ENCODE data around the gene NUDT15.
"Not testable (repeated sequence)": the region's sequence is repeated elsewhere in the genome, so short reads cannot be mapped to it uniquely, and the experiment has no call there.

NUDT15 gene

DNA sequence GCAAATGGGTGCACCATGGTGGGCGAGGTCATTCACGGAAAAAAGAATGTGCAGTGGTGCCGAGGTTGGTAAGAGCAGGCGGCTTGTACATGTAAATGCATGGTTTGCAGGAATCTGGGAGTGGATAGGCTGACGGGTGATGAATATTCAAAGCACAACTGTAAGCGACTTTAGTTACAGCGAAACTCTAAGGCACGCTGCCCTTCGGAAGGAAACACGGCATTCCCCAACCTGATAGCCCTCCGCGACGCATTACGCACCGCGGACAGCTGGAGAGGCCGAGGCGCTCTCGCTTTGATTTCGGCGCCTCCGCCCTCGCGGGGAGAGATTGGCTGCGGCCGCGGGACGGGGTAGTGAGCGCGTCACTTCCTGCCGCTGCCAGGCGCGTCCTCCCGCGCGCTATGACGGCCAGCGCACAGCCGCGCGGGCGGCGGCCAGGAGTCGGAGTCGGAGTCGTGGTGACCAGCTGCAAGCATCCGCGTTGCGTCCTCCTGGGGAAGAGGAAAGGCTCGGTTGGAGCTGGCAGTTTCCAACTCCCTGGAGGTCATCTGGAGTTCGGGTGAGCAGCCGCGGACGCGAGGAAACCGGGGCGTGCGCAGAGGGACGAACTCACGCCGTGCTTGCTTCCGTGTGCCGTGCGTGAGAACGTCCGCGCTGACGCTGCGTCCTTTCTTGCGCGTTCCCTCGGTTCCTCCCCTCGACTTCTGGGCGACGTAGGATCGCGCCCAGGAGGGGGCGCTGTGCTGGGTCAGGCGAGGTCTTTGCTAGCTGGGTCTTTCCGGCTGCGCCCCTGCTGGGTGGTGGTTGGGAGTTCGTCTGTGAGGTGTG is at the start of gene NUDT15:
Gene NUDT15, plus strand, starts transcription at position 381 of the 828 bp plus-strand sequence. Its CDS starts 21 bp downstream, at position 402.
- peak; percentile 84 for DNase-seq

DNA sequence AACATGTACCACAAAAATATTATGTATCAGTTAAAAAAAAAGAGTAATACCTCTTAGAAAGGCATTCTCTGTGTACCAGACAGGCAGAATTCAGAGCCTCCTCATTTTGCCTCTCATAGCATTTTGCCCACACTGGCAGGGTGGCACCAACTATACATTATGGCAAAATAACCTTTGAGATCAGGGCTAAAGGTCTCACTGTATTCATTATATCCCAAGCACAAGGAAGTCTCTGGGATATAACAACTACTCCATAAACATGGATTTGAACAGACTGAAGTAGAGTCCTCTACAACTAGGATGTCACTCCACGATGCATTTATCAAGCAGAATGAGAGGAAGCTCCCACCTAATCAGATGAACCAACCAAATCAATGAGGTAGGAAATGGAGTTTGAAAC is 47.1 kb upstream of the NUDT15 start:
- no peak for DNase-seq

DNA sequence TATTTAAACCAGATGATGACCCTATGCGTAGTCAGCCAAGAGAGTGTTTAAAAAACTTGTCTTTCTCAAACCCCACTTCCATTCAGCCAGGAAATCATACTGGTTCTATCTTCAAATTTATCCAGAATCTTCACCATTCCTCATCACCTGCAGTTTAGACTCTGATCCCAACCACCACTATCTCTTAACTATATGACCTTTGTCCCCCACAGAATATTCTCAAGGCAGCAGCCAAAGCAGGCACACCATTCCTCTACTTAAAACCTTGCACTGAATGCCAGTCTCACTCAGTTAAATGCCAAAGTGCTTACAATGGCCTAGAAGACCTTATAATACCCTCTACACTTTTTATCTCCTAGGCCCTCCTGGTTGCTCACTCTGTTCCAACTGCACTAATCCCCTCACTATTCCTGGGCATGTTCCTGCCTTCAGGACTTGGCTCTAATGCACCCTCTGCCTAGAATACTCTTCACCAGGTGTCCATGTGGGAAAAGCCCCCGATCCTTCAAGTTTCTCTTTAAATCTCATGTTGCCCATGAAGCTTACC is 46.5 kb upstream of the NUDT15 start:
- DNase-seq = no peak

DNA sequence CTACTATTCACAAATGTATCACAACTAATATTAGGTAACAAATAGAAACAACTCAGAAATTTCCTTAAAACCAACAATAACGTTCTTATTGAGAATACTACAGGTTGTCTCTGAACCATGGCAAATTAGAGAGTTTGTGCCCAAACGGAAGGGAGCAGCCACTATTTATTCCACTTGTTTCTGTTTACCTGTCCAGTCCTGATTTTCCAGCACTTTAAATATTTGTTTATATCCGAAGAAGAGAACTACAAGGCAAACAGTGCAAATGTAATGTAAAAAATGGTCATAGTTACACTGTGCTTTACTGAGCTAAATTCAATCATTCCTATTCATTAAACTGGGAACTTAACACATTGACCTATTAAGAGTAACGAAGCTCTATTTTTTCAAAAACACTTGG is 45.7 kb upstream of the NUDT15 start:
- no peak for DNase-seq

DNA sequence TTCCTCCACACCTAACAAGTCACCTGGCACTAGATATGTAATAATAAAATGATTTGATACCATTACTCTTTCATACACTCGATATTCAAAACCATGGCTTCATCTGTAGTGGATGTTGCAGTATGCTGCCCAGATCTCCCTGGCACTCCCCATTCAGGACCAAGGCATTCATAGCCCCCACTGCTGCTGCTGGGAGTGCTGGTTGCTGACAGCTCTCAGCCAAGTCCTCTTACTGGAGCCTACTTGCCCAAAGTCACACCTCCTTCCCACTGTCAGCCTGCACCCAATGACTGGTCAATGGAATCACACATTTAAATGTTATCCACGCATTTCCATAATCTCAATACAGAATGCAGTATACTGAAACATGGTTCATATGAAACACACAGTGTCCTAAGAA is 40.1 kb upstream of the NUDT15 start:
- no peak for DNase-seq

DNA sequence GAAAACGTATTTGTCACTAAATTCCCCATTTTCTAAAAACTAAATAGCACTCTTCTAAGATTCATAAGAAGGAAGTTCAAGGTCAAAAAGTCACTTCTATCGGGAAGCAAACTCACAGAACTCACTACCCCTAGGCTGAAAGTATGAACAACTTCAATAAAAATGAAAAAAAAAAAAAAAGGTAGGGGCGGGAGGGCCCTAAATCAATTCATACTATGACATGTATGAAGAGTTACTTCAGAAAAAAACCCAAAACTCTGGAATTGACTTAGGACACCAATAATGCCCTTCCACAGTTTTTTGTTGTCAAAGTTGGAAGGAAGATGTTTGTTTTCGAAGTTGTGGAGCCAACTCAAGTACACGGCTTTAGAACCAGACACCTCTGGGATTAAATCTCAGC is 37.6 kb upstream of the NUDT15 start:
- DNase-seq = no peak

DNA sequence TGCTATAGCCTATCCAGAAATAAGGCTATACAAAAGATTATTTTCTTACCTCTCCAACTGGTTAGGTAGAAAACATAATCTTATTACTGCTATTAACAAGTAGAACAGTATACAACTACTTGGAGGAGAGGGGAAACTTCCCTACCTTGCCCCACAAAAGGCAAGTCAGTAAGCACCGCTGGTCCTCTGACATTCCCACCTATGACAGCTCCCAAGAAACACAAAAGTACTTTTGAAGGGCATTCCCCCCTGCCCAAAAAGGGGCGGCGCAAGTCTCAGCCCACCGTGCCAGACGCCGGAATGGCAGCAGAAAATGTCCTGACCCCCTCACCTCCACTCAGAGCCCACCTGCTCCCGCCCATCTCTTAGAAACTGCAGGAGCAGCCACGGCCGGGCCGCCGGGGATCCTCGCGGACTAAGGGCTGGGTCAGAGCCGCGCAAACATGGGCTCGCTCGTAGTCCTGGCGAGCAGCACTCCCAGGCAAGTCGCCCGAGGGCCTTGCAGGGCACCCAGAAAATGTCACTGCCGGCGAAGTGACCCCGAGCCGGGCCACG is 36.9 kb upstream of the NUDT15 start:
- no peak for DNase-seq

DNA sequence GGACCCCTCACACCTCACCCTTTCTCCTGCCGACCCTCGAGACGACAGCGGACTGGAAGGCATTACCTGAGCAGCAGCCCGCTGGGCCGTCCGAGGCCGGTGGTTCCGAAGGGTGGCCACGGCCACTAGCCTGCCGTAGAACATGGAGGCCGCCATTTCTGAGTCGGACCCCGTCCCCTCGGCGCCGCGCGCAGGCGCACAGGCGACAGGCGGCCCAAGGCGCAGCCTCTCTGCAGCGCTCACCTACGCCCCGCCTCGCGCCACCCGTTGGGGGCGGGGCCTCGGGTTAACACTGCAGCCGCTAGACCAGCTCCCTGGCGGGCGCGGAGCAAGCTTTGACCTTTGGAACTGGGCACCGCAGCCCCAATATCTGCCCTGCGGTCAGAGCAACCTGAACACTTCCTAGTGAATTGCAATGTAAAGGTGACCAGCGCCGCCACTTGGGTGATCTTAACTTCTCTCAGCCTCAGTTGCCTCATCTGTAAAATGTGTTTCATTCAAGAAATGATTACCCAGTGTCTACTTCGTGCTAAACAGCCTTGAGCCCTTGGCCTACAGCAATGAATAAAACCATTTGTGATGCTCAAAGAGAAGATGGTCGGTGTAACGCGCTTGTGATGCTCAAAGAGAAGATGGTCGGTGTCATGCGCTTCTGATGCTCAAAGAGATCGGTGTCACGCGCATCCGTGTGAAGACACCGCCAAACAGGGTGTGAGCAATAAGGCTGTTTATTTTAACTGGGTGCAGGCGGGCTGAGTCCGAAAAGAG is 36.2 kb upstream of the NUDT15 start, which contains the start of gene SUCLA2:
Gene SUCLA2, minus strand, starts transcription at position 160 of the 768 bp plus-strand sequence. Its CDS starts 4 bp downstream, at position 156.
- DNase-seq = peak; percentile 45

DNA sequence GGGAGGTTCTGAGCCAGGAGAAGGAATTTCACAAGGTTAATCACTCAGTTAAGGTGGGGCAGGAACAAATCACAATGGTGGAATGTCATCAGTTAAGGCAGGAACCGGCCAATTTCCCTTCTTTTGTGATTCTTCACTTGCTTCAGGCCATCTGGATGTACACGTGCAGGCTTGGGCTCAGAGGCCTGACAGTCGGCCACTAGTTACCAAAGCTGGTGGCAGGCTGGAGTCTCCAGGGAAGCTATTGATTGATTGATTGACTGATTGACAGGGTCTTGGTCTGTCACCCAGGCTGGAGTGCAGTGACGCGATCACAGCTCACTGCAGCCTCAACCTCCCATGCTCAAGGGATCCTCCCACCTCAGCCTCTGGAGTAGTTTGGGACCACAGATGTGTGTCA is 35.5 kb upstream of the NUDT15 start:
- not testable (repeated sequence) for DNase-seq

DNA sequence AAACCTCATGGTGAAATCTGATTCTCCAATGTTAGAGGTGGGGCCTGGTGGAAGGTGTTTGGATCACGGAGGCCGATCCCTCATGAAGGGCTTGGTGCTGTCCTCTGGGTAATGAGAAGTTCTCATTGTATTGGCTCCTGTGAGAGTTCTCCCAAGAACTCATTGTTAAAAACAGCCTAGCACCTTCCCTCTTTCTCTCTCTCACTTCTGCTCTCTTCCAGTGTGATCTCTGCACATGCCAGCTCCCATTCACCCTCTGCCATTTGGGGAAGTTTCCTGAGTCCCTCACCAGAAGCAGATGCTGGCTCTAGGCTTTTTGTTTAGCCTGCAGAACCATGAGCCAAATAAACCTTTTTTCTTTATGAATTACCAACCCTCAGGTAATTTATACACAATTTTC is 33.3 kb upstream of the NUDT15 start:
- DNase-seq = no peak

DNA sequence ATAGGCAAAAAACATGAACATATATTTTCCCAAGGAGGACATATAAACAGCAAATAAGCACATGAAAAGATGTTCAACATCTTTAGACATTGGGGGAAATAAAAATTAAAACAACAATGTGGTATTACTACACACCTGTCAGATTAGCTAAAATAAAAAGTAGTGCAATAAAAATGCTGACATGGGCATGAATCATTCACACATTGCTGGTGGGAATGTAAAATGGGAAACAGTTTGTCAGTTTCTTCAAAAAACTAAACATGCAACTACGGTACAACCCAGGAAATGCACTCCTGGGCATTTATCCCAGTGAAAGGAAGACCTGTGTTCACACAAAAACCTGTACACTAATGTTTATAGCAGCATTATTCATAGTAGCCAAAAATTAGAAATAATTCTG is 31.1 kb upstream of the NUDT15 start:
- DNase-seq = no peak

DNA sequence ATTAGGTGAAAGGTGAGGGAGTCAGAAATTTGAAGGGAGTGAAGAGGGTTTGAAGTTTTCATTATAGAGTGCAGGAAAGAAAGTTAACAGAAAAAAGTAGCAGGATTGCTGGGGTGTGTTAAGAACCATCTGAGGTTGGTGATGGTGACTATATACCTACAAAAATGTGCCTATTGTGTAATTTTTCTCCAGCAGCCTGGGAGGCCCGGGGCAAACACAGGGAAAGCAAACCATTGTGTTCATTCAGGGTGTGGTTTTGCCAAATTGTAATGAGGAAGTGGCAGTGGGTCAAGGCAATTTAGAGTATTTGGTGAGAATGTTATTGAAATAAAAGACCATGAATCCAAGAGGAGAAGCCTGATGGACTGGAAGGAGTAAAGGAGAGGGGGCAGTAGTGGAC is 28.2 kb upstream of the NUDT15 start:
- DNase-seq = no peak

DNA sequence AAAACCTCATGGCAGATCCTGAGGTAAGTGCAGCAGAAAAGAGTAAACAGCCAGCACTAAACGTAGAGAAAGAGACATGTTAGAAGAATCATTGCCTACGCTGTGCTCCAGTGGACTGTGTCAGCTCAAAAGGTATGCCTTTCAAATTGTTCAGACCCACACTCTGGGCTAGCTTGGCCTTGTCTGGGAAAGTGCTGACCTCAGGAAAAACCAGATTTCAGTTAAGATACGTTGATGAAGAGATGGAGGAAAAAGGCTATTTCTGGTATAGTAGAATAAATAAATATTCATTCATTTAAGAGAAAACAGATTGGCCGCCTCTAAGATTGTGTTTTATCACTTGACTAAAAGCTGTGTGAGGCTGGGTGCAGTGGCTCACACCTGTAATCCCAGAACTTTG is 26.8 kb upstream of the NUDT15 start:
- no peak for DNase-seq

DNA sequence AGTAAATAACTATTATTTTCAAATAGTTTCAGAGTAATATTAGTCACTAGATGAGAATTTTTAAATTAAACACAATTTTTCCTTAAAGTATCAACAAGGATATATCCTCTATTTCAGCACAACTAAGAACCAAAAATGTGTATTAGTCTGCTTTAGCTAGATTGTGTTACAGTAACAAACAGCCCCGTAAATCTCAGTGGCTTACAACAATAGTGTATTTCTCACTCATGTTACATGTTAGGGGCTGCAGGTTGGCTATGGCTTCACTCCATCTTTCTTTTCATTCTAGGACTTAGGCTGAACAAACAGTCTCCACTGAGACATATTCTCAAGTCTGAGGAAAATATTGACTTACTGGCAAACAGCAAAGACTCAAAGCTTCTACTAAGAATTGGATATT is 24.9 kb upstream of the NUDT15 start:
- no peak for DNase-seq

DNA sequence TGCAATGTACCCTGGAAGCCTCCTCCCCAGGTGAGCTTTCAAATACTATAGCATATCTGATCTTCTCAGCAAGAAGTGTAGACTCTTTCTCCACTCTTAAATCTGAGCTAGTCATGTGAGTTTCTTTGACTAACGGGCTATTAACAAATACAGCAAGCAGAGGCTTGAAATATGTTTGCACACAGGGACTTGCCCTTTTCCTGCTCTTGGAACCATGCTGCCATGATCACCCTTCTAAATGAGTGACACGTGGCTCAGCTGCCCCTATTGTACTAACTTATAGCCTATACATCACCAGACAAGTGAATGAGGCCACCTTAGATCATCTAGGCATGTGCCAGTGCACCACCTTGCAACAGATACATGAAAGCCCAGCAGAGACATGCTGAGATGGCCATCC is 23.2 kb upstream of the NUDT15 start:
- DNase-seq = no peak

DNA sequence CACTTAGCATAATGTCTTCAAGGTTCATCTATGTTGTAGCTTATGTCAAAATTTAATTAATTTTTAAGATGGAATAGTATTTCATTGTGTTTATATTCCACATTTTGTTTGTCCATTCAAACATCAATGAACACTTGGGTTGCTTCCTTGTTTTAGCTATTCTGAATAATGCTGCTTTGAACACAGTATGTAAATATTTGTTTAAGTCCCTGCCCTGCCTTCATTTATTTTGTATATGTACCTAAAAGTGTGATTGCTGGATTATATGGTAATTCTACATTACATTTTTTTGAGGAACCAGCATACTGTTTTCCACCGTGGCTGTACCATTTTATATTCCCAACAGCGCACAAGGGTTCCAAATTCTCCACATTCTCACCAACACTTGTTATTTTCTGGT is 18.9 kb upstream of the NUDT15 start:
- no peak for DNase-seq

DNA sequence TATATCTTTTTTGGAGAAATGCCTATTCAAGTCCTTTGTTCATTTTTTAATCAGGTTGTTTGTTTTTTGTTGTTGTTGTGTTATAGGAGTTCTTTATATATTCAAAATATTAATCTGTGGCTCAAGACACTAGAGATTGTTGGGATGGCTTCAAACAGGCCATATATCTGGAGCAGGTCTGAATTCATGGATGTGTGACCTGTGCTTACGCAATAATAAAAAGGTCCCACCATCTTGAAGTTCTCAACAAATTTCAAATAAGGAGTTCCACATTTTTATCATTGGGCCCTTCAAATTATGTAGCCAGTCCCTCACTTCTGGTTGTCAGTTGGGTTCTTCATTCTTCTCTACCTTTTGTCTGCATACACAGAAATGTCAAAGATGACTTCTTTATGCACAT is 17.7 kb upstream of the NUDT15 start:
- no peak for DNase-seq

DNA sequence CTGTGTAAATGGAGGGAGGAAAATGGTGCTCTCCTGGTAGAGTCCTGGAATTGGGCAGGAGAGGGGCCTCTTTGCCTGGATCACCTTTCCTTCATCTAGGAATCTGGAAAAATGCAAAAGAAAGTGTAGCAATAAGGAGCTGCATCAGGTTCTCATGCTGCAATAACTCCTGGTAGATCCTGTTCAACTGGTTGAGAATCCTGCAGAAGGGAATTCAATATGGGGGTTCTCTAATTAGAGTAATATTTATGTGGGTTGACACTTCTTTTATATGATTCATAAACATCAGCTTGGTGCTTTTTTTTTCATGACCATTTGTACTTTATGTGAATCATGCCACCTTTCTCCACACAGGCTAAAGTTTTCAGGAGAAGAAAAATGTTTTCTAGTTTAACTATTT is 9.5 kb upstream of the NUDT15 start:
- no peak for DNase-seq

DNA sequence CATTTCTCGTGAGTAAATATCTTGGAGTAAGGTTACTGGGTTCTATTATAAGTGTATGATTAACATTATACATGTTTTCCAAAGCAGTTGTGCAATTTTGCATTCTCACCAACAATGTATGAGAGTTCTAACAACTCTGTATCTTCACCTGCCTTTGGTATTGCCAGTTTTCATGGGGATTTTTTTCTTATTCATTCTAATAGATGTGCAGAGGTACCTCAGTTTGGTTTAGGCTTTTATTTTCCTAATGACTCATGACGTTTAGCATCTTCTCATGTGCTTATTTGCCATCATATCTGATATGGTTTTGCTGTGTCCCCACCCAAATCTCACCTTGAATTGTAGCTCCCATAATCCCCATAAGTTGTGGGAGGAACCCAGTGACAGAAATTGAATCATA is 7.7 kb upstream of the NUDT15 start:
- no peak for DNase-seq

DNA sequence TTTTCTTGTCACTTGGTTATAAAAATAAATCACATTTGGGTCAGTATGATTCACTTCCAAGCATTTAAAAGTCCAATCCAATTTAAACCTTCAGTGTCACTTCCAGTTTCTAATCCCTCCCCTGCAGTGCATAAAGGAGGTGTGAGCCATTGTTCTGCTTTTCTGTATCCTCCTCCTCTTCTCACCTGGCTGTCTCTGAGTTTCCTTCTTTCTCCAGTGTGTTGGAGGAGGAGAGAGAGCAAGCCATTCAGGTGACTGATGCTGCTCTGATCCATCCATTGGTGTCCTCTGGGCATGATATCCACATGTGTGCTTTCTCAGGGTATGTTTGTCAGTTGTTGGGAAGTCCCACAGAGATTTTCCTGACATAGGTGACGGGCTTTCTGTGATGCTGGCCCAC is 1.2 kb downstream of the NUDT15 start:
- no peak for DNase-seq

DNA sequence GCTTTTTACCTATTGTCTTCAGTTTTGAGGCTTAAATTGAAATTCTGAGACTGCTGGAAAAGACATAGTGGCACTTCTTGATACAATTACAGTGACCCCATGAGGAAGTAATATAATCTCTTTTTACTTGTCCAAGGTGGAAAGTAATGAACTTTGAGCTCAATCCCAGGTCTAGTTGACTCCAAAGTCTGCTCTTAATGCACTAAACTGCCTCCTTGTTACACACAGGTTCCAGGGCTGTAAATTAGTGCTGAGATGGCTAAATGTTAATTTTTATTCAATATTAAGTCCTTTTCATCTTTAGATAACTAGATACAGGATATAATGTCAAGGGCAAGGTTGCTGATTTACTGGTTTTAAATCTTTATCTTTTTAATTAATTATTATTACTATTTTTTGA is 2.5 kb downstream of the NUDT15 start:
- no peak for DNase-seq

DNA sequence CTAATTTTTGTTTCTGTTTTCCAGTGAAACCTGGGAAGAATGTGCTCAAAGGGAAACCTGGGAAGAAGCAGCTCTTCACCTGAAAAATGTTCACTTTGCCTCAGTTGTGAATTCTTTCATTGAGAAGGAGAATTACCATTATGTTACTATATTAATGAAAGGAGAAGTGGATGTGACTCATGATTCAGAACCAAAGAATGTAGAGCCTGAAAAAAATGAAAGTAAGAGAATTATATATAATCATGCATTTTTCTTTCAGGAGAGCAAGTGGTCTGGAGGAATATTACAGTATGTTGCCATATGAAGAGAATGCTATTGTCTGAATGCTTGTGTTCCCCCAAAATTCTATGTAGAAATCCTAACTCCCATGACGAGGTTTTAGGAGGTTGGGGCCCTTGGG is 3.4 kb downstream of the NUDT15 start:
- no peak for DNase-seq

DNA sequence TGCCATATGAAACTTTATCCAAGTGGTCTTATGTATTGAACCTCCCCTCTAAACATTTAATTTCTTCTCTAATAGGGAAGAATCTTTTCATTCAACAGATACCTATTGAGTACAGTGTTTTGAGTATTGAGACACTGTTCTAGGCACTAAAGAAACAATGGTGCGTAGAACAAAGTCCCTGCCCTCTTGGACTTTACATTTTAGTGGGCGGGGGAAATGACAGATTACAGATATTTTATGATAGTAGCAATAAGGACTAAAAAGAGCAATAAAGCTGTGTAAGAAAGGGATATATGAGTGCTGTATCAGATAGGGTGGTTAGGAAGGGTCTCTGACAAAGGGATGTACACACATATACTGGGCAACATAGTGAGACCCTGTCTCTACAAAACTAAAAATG is 5.4 kb downstream of the NUDT15 start:
- DNase-seq = no peak
